OCI-LY1 (cell line): ENCODE data around the gene SLC19A1.

ENCODE experiments used
- CTCF ChIP-seq: fragments of 200-600 bp; sonication (generic), shearing (Covaris generic); IDR thresholded peaks from 2 replicates; pipeline ENCODE4 v1.5.1; 2017; ENCODE audit warnings: mild to moderate bottlenecking, antibody characterized with exemption, low read length, moderate library complexity, mixed read lengths
- EZH2 ChIP-seq: fragments of 200-600 bp; sonication (generic), shearing (Covaris generic); IDR thresholded peaks from 2 replicates; pipeline ENCODE4 v1.8.0; 2017; ENCODE audit warnings: borderline replicate concordance, mixed run types, mild to moderate bottlenecking, antibody characterized with exemption, low read length, moderate library complexity, mixed read lengths

DNA sequence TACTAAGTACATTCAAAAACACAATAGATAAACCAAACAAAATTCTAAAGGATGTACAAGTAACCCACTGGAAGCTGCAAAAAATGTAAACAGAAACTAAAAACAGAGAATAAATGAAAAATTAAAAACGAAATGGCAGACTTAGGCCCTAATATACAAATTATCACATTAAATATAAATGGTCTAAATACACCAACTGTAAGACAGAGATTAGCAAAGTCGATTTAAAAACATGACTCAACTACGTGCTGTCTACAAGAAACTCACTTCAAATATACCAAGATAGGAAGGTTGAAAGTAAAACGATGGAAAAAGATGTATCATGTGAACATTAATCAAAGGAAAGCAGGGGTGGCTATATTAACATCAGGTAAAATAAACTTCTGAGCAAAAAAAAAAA, 23.1 kb downstream of the SLC19A1 start:
- TF ChIP-seq CTCF: no peak
- TF ChIP-seq EZH2: no peak
